H54 (cell line): ENCODE measurements around the gene TMEM273.

ENCODE experiments used
- DNase-seq: peaks from one replicate; pipeline ENCODE4 v3.0.0; 2011; ENCODE audit warnings: low spot score, mixed read lengths; ENCODE audit not compliant: insufficient read length
- FAIRE-seq: peaks from 3 replicates; lab custom pipeline; 2011; peaks lifted over from hg19 to GRCh38; lab: Jason Lieb, UNC
- POLR2A ChIP-seq: IDR thresholded peaks from 2 replicates; pipeline ENCODE4 v1.6.1; 2011; ENCODE audit warnings: low read depth, mild to moderate bottlenecking, low read length

The TMEM273 gene

DNA sequence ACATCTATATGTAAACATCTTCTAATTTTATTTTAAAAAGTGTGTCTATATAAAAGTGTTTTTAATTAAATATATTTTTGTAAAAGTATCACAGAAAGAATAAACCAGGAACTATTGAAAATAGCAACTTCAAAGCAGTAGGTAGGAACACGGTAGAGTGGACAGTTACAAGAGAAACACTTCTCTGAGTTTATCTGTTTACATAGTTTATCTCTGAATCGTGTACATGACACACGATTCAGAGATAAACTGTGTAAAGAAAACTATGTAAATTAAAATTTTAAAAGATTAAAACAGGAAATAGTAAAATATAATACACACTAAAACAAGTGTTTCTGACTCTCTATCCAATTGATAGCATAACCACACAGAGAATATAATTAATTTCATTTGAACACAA is 29.3 kb downstream of the TMEM273 start:
- no peak for FAIRE-seq
- no peak for TF ChIP-seq POLR2A
- DNase-seq: no peak

DNA sequence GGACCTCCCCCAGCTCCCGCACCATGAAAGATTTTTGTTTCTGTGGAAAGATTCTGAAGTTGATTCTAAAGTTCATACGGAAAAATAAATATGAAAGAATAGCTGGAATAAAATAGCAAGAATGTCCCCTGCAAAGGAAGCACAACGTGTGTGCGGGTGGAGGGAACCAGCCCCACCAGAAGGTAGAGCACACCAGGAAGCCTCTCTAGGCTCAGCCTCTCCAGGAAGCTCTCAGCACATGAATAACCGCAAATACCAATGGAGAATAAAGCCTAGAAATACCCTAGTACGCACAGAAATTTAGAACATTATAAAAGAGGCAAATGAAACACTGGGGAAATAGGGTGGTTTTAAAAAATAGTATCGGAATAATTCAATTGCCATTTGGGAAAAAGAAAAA is 29.8 kb downstream of the TMEM273 start:
- TF ChIP-seq POLR2A: no peak
- FAIRE-seq (no peak), DNase-seq (no peak)

DNA sequence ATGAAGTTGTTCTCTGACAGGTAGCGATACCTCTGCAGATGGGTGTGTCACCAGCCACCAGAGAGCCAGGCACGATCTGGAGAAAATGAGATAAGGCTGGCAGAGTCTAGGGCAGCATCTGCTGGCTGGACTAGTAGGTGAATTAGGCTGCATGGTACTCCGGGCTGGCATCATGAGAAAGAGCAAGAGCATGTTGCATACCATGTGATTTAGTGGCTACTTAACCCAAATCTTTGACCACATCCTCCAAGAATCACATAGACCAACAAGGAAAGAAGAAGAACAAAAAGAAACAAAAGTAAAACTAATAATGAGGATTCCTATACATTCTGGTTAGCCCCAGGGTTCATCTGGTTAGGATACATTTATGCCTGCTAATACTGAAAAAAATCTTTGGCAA is 31.0 kb downstream of the TMEM273 start:
- no peak for DNase-seq
- TF ChIP-seq POLR2A: no peak
- FAIRE-seq: no peak

DNA sequence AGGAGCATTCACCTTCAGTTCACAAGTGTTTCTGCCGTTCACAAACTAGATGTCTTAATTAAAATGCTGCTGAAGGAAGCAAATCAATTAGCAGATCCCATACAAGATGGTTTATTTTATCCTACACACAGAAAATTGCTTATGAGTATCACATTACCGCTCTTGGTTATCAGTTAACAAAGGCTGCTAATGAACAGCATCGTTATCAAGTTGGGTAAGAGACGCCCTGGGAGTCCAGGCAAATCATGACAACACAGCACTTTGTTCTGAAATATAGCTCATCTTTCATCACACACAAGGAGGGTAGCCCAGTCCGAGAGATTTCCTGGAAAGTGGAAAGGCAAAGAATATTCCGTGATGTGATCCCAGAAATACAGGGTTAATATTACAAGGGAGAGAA is 33.5 kb downstream of the TMEM273 start:
- DNase-seq (no peak), FAIRE-seq (no peak)
- no peak for TF ChIP-seq POLR2A

DNA sequence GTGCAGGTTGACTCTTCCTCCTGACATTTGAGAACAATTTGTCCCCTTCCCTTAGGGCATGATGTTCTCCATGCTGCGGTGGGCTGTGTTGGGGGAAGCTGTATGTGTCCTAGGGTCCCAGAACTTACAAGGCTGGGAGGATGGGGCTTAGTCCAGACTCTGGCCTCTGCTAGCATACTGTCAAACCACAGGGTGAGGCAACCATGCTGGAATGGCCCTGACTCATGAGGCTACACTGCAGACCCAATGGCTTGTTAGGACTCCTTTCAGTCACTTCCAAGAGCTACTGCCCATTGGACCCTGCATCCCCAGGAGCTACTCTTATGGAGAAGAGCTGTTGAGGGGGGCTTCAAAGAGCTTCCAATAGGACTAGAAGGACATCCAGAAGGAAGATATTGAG is 34.2 kb downstream of the TMEM273 start:
- FAIRE-seq (no peak), DNase-seq (no peak)
- TF ChIP-seq POLR2A: no peak

DNA sequence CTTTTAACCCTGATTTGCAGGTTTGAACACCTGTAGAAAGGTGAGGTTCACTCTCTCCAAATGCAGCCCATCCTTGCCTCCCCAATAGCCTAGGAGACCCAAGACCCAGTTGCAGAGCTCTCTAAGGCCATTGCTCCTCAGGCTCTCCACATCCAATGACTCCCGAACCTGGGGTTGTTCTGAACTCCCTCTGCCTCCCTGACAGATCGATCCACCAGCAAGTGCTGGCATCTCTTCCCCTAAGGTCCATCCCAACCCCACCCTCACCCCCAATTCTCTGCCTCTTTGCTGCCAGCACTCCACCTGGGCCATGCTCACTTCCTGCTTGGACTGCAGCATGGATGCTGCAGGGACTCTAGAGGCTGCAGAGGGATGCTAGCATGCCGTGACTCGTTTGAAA is 35.1 kb downstream of the TMEM273 start:
- FAIRE-seq (no peak), DNase-seq (no peak)
- TF ChIP-seq POLR2A: no peak

DNA sequence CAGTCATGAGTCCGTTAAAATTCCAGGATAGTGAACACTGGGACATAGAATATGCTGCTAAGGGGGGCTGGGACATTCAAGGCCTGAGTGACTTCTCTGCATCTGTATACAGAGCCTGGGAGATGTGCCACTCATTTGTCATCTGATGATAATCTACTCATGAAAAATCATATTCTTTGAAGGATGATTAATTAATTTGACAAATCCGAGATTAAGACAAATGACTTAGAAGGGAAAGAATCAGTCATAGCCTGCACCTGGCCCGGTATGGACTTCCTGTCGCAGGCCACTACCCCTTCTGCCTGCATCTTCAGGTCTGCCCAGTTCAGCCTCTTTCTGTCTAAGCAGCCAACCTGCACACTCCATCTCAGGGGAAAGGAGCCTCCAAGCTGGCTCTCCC is 35.5 kb downstream of the TMEM273 start:
- DNase-seq (no peak), FAIRE-seq (no peak)
- no peak for TF ChIP-seq POLR2A

DNA sequence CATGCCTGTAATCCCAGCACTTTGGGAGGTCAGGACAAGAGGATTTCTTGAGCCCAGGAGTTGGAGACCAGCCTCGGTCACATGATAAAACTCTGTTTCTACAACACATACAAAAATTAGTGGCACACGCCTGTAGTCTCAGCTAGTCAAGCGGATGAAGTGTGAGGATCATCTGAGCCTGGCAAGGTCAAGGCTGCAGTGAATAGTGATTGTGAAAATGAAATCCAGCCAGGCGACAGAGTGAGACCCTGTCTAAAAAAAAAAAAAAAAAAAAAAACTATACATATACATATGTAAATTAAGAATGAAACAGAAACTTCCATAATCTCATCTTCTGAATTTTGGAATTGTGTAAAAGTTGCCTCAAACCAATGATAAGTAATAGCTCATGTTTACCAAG is 36.2 kb downstream of the TMEM273 start:
- FAIRE-seq: no peak
- no peak for DNase-seq
- no peak for TF ChIP-seq POLR2A

DNA sequence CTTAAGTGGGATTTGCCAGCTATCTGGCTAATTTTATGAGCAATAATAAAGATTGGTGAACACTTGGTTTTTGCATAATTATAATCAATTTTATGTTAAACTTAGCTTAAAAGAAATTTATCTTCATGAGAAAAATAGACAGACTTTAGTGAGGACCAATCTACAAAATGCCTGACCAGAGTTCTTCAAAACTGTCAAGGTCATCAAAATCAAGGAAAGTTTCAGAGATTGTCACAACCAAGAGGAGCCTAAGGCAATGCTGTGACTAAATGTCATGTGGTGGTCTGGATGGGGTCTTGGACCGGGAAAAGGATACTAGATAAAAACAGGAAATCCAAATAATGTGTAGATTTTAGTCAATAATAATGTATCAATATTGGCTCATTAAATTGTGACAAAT is 36.7 kb downstream of the TMEM273 start:
- DNase-seq (no peak), FAIRE-seq (no peak)
- no peak for TF ChIP-seq POLR2A

DNA sequence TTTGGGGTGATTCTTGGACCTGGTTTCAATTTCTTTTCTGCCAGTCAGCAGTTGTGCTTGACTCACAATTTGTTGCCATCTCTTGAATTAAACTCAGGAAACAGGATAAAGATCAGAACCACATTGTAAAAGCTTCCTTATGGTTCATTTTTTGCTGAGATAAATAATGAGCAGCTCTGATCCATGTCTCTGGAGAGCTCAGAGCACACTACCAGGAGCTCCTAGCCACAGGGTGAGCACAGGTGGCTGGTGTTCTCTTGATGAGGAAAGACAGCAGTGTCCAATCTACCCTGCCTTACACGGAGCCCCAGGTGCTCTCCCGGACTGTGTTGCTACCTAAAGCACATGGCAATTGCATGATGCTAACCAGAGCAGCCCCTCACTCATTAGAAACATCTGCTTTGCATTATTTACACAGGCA is 37.2 kb downstream of the TMEM273 start:
- no peak for TF ChIP-seq POLR2A
- DNase-seq: no peak
- no peak for FAIRE-seq

DNA sequence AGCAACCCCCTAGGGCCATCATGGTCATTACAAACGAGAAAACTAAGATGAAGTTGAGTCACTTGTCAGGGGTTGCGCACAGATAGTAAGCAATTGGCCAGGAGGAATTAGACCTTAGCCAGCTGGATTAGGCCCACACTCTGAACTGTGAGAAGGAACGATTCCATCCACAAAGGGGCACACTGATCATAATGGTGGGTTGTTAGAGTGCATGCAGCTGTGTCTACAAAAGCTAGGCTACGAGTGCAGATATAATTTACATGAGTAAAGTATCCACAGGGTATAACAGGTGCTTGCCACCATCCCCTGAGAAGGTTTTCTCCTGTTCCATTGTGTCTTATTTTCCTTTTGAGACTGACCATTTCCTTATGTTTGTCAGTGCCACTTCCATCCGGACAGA is 37.8 kb downstream of the TMEM273 start:
- DNase-seq: no peak
- no peak for TF ChIP-seq POLR2A
- no peak for FAIRE-seq

DNA sequence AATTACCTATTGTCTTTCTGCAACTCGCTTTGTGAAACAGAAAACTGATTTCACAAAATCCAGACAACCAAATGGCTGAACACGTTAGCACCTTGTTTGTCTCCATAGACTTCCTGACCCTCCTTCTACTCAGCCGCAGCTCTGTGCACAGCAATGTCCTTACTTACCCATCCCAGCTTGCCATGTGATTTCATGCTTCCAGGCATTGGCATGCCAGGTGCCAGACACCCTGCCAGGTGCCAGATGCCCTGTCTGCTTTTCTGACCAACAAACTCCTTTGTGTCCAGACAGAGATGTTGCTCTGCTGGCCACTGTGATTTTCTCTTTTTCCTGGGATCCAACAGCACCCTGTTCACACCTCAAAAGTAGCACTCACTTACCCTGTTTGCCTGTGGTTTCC is 38.3 kb downstream of the TMEM273 start:
- no peak for TF ChIP-seq POLR2A
- DNase-seq (no peak), FAIRE-seq (no peak)

DNA sequence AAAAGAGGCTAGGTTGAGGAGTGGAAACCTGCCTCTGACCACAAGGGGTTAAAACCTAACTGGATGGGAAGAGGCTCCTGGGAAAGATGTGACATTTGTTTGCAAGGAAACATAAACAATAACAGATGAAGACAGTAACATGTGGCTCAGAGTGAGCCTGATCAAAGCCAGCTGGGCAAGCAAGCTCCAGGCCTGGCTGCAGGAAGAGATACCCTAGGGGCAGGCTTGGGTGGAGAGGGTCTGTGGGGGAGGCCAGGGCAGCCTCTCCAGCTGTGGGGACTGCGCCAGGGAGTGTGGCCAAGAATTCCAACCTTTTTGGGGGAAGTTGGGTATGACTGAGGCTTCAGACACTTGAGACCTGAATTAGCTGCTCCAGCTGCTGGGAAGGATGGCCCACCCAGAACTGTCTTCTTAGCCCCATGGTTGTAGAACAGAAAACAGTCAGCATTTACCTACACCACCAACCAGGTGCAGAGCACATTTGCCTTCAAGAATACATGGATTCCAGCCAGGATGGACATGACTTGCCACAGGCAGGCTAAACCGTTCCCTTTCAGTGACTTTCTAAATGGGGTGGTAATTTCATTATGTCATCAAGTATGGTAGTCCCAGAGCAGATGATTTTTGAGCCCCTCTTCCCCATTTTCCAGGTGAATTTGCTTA is 44.0 kb downstream of the TMEM273 start:
- no peak for FAIRE-seq
- TF ChIP-seq POLR2A: no peak

DNA sequence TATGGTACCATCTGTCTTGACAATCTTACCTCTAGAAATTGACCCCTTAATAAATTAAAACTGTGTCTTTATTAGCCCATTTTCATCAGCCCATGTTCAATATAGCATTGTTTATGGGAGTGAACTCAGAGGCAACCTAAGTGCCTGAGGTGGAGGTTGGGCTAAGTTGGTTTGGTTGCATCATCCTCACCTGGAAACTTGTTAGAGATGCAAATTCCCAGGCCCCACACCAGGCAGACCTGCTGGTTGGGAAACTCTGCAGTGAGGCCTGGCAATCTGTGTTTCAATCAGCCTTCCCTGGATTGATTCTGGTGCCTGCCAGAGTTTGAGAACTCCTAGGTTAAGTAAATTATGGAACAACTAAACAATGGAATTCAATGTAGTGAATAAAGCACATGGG is 44.9 kb downstream of the TMEM273 start:
- no peak for TF ChIP-seq POLR2A
- FAIRE-seq (no peak), DNase-seq (no peak)

More for the DNA sequence above, 44.0 kb downstream of the TMEM273 start:
- no peak for DNase-seq

DNA sequence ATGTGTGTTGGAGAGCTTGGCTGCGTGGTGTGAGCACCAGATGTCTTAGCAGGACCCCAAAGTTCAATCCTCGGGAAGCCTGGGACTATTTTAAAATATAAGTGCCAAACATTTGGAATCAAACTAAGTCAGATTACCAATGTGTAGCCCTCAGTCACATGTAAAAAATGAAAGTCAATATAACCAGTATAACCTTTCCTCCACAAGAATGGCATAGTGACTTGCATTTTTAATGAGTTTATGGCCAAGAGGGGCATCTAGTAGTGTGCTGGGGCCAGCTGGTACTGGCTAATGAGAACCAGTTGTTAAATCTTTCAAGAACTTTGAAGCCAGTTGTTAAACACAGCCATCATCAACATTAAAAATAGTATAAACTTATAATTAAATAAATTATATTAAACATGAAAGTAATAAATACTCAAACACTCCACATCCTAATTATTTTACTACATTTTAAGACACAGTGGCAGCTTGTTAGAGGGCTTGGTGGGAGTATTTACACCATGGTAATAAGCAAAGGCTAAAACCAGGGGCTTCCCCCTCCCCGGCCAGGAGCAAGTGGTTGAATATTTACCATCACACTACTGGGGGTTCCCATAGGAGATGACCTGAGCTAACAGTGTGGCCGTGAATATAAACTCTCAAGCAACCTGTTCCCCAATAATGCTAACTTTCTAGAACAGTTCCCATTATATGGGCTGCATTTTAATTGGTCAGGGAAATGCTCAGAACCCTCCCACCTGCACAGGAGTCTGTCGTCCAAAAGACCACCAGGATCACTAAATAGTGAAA is 46.5 kb downstream of the TMEM273 start:
- no peak for DNase-seq
- no peak for TF ChIP-seq POLR2A
- no peak for FAIRE-seq
